Amniotic epithelial cell (primary cell): ENCODE data around the gene IMP3.
A peak's percentile ranks its signal among the peaks of the same experiment; 100 is the strongest.
"Not testable (repeated sequence)": the region's sequence is repeated elsewhere in the genome, so short reads cannot be mapped to it uniquely, and the experiment has no call there.

Source experiments
- DNase-seq: peaks from one replicate; pipeline ENCODE4 v3.0.0-alpha.2; 2010; ENCODE audit warnings: low read depth

IMP3 gene

GRCh38 chr15:75639709-75640482 is at the start of gene IMP3:
Gene IMP3, minus strand, starts transcription at chr15:75640224. Its CDS starts 56 bp downstream, at chr15:75640168.
- DNase-seq = peak; percentile 94

- DNase-seq = not testable (repeated sequence)
Observed at GRCh38 chr15:75689429-75689828, 49.4 kb upstream of the IMP3 start.

- DNase-seq = no peak
Observed at GRCh38 chr15:75688831-75689230, 48.8 kb upstream of the IMP3 start.

GRCh38 chr15:75688278-75688557 is 48.2 kb upstream of the IMP3 start:
- DNase-seq = no peak

GRCh38 chr15:75687486-75688277 is 47.7 kb upstream of the IMP3 start:
- no peak for DNase-seq

- DNase-seq = peak; percentile 34
Observed at GRCh38 chr15:75686212-75686642, 46.2 kb upstream of the IMP3 start.

- no peak for DNase-seq
Observed at GRCh38 chr15:75685195-75685594, 45.2 kb upstream of the IMP3 start.

GRCh38 chr15:75684648-75685047 is 44.6 kb upstream of the IMP3 start:
- DNase-seq = no peak

- DNase-seq = peak; percentile 42
Observed at GRCh38 chr15:75683646-75684312, 43.8 kb upstream of the IMP3 start.

GRCh38 chr15:75682181-75683135 is 42.4 kb upstream of the IMP3 start:
- DNase-seq = no peak

- no peak for DNase-seq
Observed at GRCh38 chr15:75680007-75680789, 40.2 kb upstream of the IMP3 start.

GRCh38 chr15:75678324-75678690 is 38.3 kb upstream of the IMP3 start:
- not testable (repeated sequence) for DNase-seq

GRCh38 chr15:75677465-75678323 is 37.7 kb upstream of the IMP3 start:
- no peak for DNase-seq

GRCh38 chr15:75676688-75677464 is 36.9 kb upstream of the IMP3 start:
- no peak for DNase-seq

GRCh38 chr15:75675579-75676404 is 35.8 kb upstream of the IMP3 start:
- DNase-seq = no peak

GRCh38 chr15:75674366-75674765 is 34.3 kb upstream of the IMP3 start:
- DNase-seq = no peak

GRCh38 chr15:75673426-75674235 is 33.6 kb upstream of the IMP3 start:
- DNase-seq = peak; percentile 84
